ENCODE results near the gene GYPE. TPM values are rescaled to one million over a fixed set of nuclear protein-coding genes. Genes with fewer than 3 reads are reported as not detected.
"Not testable (repeated sequence)": the region's sequence is repeated elsewhere in the genome, so short reads cannot be mapped to it uniquely, and the experiment has no call there.

Gene GYPE
- total RNA-seq, 4 donors from 2014 or later: 0.35 to 1.2 (median 0.47) TPM; not detected in 1

- not testable (repeated sequence) for H3K36me3 ChIP-seq, H3K4me1 ChIP-seq, ATAC-seq, H3K4me3 ChIP-seq, H3K9me3 ChIP-seq, H3K27me3 ChIP-seq, H3K27ac ChIP-seq
- WGBS, 2 donors (ENCODE audit: low coverage in 1 of 2): 55% methylated on average over 2 of the region's 3 CpGs; no CpG with 5 or more reads in 1 of the 2 donors
Measured at GRCh38 chr4:143870523-143871268, 34.7 kb downstream of the GYPE start.

- H3K9me3 ChIP-seq, ATAC-seq, H3K27ac ChIP-seq, H3K4me1 ChIP-seq, H3K4me3 ChIP-seq, H3K27me3 ChIP-seq, H3K36me3 ChIP-seq: not testable (repeated sequence)
- 80% methylated on average over 1 of the region's 3 CpGs; no CpG with 5 or more reads in 1 of the 2 donors for WGBS, 2 donors (ENCODE audit: low coverage in 1 of 2)
Measured at GRCh38 chr4:143869925-143870324, 35.4 kb downstream of the GYPE start.

- not testable (repeated sequence) for H3K9me3 ChIP-seq, H3K27me3 ChIP-seq, H3K36me3 ChIP-seq, H3K27ac ChIP-seq, H3K4me3 ChIP-seq, H3K4me1 ChIP-seq, ATAC-seq
- 64 to 71% methylated on average over 1 of the region's 1 CpG for WGBS, 2 donors (ENCODE audit: low coverage in 1 of 2)
Measured at GRCh38 chr4:143862716-143863115, 42.6 kb downstream of the GYPE start.

GRCh38 chr4:143858456-143858855 is 46.9 kb downstream of the GYPE start:
- ATAC-seq: no peak
- Histone ChIP-seq H3K4me1 (no peaks in the 10 kb centered on the region), H3K27me3 (no peaks in the 10 kb centered on the region), H3K9me3 (no peaks in the 10 kb centered on the region), H3K27ac (no peak overlapping the region), H3K4me3 (no peak overlapping the region), H3K36me3 (no peaks in the 10 kb centered on the region)
- WGBS, 2 donors (ENCODE audit: low coverage in 1 of 2): 63 to 87% methylated on average over 1 of the region's 1 CpG
- no peak for TF ChIP-seq EP300 (IDR thresholded peaks at IDR 0.05)
- no peak for TF ChIP-seq POLR2AphosphoS5 (IDR thresholded peaks at IDR 0.05)
- TF ChIP-seq POLR2A (IDR thresholded peaks at IDR 0.05): no peak
- no peak for TF ChIP-seq CTCF (IDR thresholded peaks at IDR 0.05)

GRCh38 chr4:143857391-143858336 is 47.7 kb downstream of the GYPE start:
- not testable (repeated sequence) for H3K36me3 ChIP-seq, ATAC-seq, H3K9me3 ChIP-seq, H3K4me1 ChIP-seq, H3K4me3 ChIP-seq, H3K27me3 ChIP-seq, H3K27ac ChIP-seq
- WGBS, 2 donors (ENCODE audit: low coverage in 1 of 2): 74 to 77% methylated on average over 6 of the region's 6 CpGs

GRCh38 chr4:143856017-143856557 is 49.3 kb downstream of the GYPE start:
- not testable (repeated sequence) for H3K36me3 ChIP-seq, H3K9me3 ChIP-seq, H3K4me1 ChIP-seq, H3K27ac ChIP-seq, H3K4me3 ChIP-seq, ATAC-seq, H3K27me3 ChIP-seq
- WGBS, 2 donors (ENCODE audit: low coverage in 1 of 2): 66 to 76% methylated on average over 3 to 6 of the region's 6 CpGs

- not testable (repeated sequence) for H3K27me3 ChIP-seq, H3K9me3 ChIP-seq, ATAC-seq, H3K27ac ChIP-seq, H3K4me3 ChIP-seq, H3K4me1 ChIP-seq, H3K36me3 ChIP-seq
- 38 to 43% methylated on average over 1 of the region's 4 CpGs for WGBS, 2 donors (ENCODE audit: low coverage in 1 of 2)
Measured at GRCh38 chr4:143854645-143855044, 50.7 kb downstream of the GYPE start.

GRCh38 chr4:143849296-143849695 is 56.1 kb downstream of the GYPE start:
- H3K9me3 ChIP-seq, H3K27ac ChIP-seq, H3K4me3 ChIP-seq, H3K27me3 ChIP-seq, ATAC-seq, H3K36me3 ChIP-seq, H3K4me1 ChIP-seq: not testable (repeated sequence)
- 75 to 80% methylated on average over 2 of the region's 2 CpGs for WGBS, 2 donors (ENCODE audit: low coverage in 1 of 2)

GRCh38 chr4:143843506-143843832 is 61.9 kb downstream of the GYPE start:
- not testable (repeated sequence) for H3K4me3 ChIP-seq, H3K9me3 ChIP-seq, ATAC-seq, H3K27me3 ChIP-seq, H3K27ac ChIP-seq, H3K4me1 ChIP-seq, H3K36me3 ChIP-seq
- WGBS, 2 donors (ENCODE audit: low coverage in 1 of 2): 83 to 95% methylated on average over 1 of the region's 1 CpG

- not testable (repeated sequence) for H3K36me3 ChIP-seq
Measured at GRCh38 chr4:143842624-143843505, 62.5 kb downstream of the GYPE start.

GRCh38 chr4:143839413-143839812 is 65.9 kb downstream of the GYPE start:
- WGBS, 2 donors (ENCODE audit: low coverage in 1 of 2): 80% methylated on average over 2 of the region's 7 CpGs; no CpG with 5 or more reads in 1 of the 2 donors
- not testable (repeated sequence) for H3K4me3 ChIP-seq, H3K27ac ChIP-seq, H3K9me3 ChIP-seq, H3K27me3 ChIP-seq, H3K4me1 ChIP-seq, H3K36me3 ChIP-seq, ATAC-seq

More at GRCh38 chr4:143842624-143843505, 62.5 kb downstream of the GYPE start:
- H3K27me3 ChIP-seq, ATAC-seq, H3K27ac ChIP-seq, H3K4me3 ChIP-seq, H3K9me3 ChIP-seq, H3K4me1 ChIP-seq: not testable (repeated sequence)
- 62 to 86% methylated on average over 2 of the region's 3 CpGs for WGBS, 2 donors (ENCODE audit: low coverage in 1 of 2)
